RWPE2 (cell line): ENCODE results near the gene ENDOV.

Experiments
- ATAC-seq: fragments of 200-7000 bp; cut with Tn5 transposase; 3 replicates; pipeline ENCODE4 v1.9.1; 2021; ENCODE audit warnings: low read depth
- DNase-seq: peaks from one replicate; pipeline ENCODE4 v3.0.0-alpha.2; 2020; ENCODE audit warnings: low spot score
- H3K27ac ChIP-seq: fragments of 450-650 bp; 2 replicates; pipeline ENCODE4 v1.5.1; 2017; ENCODE audit warnings: mild to moderate bottlenecking; ENCODE audit not compliant: poor library complexity, severe bottlenecking
- H3K27me3 ChIP-seq: fragments of 250-450 bp; sonication (Bioruptor Pico); 2 replicates; pipeline ENCODE4 v1.5.1; 2021; ENCODE audit warnings: mild to moderate bottlenecking, moderate library complexity; ENCODE audit not compliant: insufficient read depth, poor library complexity, severe bottlenecking
- H3K36me3 ChIP-seq: fragments of 250-450 bp; sonication (Bioruptor Pico); 2 replicates; pipeline ENCODE4 v1.5.1; 2020; ENCODE audit warnings: low read depth, mild to moderate bottlenecking, moderate library complexity
- H3K4me1 ChIP-seq: fragments of 250-450 bp; sonication (Bioruptor Pico); 2 replicates; pipeline ENCODE4 v1.5.1; 2021; ENCODE audit warnings: mild to moderate bottlenecking, moderate library complexity; ENCODE audit not compliant: insufficient read depth, poor library complexity, severe bottlenecking
- H3K4me3 ChIP-seq: fragments of 250-450 bp; sonication (Bioruptor Pico); 2 replicates; pipeline ENCODE4 v1.5.1; 2021; ENCODE audit warnings: mild to moderate bottlenecking, moderate library complexity; ENCODE audit not compliant: severe bottlenecking
- H3K9me3 ChIP-seq: fragments of 250-450 bp; sonication (Bioruptor Pico); 2 replicates; pipeline ENCODE4 v1.5.1; 2021; ENCODE audit warnings: mild to moderate bottlenecking, moderate library complexity; ENCODE audit not compliant: severe bottlenecking
- TF ChIP-seq, protein P1 (sequence below): fragments of 450-650 bp; IDR thresholded peaks from one replicate; pipeline ENCODE4 v1.5.1; 2017; ENCODE audit warnings: mild to moderate bottlenecking, moderate library complexity; ENCODE audit not compliant: poor library complexity, severe bottlenecking

The ENDOV gene

DNA sequence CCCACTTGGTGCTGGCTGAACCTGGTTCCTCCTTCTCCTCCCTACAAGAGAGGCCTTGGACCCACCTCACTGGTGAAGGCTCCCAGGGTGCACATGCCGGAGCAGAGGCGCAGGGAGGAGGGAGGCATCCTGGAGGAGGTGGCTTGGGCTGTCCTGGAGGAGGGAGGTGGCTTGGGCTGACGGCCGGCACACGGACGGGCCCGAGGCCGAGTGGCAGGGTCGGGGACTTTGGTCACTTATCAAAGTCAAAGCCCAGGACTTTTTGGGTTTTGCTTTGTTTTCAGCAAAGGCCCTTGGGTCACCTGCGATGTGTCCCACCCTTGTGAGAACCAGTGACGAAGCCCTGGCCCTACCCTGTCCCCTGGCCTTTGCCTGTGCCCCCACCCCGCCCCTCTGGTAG lies 28.5 kb downstream of the ENDOV start:
- no peak overlapping the region for H3K4me3 ChIP-seq
- ATAC-seq (no peak), DNase-seq (no peak)
- no peaks in the 10 kb centered on the region for H3K9me3 ChIP-seq
- no peaks in the 10 kb centered on the region for H3K27me3 ChIP-seq
- TF ChIP-seq, protein P1, sequence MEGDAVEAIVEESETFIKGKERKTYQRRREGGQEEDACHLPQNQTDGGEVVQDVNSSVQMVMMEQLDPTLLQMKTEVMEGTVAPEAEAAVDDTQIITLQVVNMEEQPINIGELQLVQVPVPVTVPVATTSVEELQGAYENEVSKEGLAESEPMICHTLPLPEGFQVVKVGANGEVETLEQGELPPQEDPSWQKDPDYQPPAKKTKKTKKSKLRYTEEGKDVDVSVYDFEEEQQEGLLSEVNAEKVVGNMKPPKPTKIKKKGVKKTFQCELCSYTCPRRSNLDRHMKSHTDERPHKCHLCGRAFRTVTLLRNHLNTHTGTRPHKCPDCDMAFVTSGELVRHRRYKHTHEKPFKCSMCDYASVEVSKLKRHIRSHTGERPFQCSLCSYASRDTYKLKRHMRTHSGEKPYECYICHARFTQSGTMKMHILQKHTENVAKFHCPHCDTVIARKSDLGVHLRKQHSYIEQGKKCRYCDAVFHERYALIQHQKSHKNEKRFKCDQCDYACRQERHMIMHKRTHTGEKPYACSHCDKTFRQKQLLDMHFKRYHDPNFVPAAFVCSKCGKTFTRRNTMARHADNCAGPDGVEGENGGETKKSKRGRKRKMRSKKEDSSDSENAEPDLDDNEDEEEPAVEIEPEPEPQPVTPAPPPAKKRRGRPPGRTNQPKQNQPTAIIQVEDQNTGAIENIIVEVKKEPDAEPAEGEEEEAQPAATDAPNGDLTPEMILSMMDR: no peak
- H3K4me1 ChIP-seq: no peaks in the 10 kb centered on the region
- H3K27ac ChIP-seq: no peak overlapping the region
- H3K36me3 ChIP-seq: no peaks in the 10 kb centered on the region

DNA sequence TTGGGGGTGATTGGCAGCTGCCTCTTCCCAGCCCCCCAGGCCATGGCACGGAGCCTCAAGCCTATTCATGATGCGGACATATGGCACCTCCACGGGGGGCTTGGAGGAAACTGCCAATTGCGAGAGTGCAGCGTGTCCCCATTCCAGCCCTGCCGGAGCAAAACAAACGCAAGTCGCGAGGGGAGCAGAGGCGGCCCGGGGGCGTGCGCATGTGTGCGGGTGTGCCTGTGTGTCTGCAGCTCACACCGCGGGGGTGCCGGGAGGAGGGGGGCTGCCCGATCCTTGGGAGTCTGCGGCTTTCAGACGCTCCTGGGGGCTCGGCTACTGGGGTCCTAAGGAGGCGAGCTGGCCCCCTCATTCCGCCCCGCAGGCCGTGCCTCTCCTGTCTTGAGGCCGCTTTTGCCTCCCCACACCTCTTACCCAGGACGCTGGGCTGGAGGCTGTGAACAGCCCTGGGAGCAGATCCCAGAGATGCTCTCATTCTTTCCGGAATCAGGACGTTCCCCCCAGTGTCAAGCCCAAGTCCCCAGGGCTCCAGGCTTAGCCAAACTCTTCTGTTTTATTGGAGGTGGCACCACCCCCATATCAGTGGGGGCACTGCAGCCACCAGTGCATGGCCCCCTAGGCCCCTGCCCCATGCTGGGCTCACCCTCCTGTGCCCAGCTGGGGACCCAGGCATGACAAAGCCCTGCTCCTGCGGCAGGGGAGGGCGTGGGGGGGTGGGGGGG lies 29.1 kb downstream of the ENDOV start:
- DNase-seq (no peak), ATAC-seq (no peak)
- H3K4me1 ChIP-seq: no peaks in the 10 kb centered on the region
- H3K4me3 ChIP-seq: no peak overlapping the region
- H3K27ac ChIP-seq: no peak overlapping the region
- H3K27me3 ChIP-seq: no peaks in the 10 kb centered on the region
- H3K9me3 ChIP-seq: no peaks in the 10 kb centered on the region
- H3K36me3 ChIP-seq: no peaks in the 10 kb centered on the region
- TF ChIP-seq, protein P1: no peak

DNA sequence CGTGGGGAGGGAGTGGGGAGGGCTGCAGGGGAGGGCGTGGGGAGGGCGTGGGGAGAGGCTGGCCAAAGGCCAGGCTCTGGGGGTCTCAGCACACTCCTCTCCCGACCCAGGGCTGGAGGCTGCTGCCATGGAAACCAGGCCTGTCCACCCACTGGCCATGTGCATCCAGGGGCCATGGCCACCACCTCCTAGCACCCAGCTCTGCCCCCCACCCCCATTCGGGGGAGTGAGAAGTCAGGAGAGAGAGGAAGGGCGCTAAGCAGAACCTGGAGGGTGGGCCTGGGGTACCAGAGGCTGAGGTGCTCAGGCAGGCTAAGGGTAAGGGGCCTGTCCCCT lies 29.6 kb downstream of the ENDOV start:
- Histone ChIP-seq H3K9me3 (no peaks in the 10 kb centered on the region), H3K36me3 (no peaks in the 10 kb centered on the region), H3K27me3 (no peaks in the 10 kb centered on the region), H3K27ac (no peak overlapping the region), H3K4me3 (no peak overlapping the region), H3K4me1 (no peaks in the 10 kb centered on the region)
- TF ChIP-seq, protein P1: no peak
- DNase-seq: no peak
- no peak for ATAC-seq

DNA sequence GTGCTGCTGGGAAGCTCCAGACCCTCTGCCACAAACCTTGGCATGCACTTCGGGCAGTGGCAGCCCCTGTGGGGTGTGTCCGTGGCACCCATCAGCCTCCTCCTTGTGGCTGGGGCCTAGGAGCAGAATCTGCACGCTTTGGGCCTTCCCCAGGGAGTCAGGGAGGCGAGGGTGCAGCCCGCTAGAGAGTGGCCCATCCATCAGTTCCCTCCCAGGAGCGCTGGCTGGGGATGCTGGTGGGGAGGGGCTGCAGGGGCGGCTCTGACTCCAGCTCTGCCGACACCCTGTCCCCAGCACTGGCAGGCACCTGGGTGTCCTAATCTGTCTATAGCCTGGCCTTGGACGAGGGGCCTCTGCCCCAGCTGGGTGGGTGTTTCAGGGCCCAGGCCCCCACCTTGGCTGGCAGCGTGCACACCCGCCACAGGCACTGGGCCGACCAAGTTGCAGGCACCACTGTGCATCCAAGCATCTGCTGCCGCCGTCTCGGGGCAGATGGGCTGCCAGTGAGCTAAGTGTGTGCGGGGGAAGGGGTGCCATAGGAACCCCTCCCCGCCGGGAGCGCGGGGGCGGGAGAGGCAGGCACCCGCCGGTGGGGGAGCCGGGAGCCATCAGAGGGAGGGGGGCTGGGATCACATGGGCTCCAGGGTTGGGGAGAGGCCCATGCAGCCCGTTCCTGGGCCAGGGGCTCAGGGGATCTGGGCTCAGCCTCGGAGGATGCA lies 30.2 kb downstream of the ENDOV start:
- ATAC-seq: no peak
- no peaks in the 10 kb centered on the region for H3K9me3 ChIP-seq
- no peaks in the 10 kb centered on the region for H3K36me3 ChIP-seq
- no peak overlapping the region for H3K27ac ChIP-seq
- no peaks in the 10 kb centered on the region for H3K4me1 ChIP-seq
- no peaks in the 10 kb centered on the region for H3K27me3 ChIP-seq
- no peak overlapping the region for H3K4me3 ChIP-seq
- no peak for DNase-seq
- TF ChIP-seq, protein P1: no peak

DNA sequence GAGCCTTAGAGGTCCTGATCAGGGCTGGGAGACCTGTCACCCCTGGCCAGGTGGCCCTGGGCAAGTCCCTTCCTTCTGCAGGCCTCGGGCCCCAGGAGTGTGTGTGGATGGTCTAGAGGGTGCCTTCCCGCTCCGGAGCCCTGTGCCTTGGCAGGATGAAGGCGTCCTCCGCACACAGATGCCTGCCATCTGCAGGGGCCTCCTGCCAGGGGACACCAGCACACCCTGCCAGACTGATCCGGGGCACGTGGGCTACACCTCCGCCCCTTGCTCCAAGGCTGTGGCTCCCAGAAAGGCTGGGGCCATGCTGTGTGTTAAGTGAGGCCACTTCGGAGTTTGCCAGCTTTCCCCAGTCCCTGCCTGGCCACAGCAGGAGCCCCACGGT lies 30.8 kb downstream of the ENDOV start:
- H3K4me3 ChIP-seq: no peak overlapping the region
- TF ChIP-seq, protein P1: no peak
- ATAC-seq (no peak), DNase-seq (no peak)
- no peaks in the 10 kb centered on the region for H3K36me3 ChIP-seq
- no peaks in the 10 kb centered on the region for H3K27me3 ChIP-seq
- H3K9me3 ChIP-seq: no peaks in the 10 kb centered on the region
- no peak overlapping the region for H3K27ac ChIP-seq
- H3K4me1 ChIP-seq: no peaks in the 10 kb centered on the region
